AG09309 (cell line): Measurements from ENCODE around the gene DOCK2.
A peak's percentile ranks its signal among the peaks of the same experiment; 100 is the strongest.

Experiments
- DNase-seq: peaks from one replicate; pipeline ENCODE4 v3.0.0-alpha.2; 2010; ENCODE audit warnings: low read depth
- H3K4me3 ChIP-seq: 2 replicates; pipeline ENCODE4 v1.5.1; 2011; ENCODE audit warnings: mild to moderate bottlenecking, low read depth, low read length, moderate library complexity; ENCODE audit not compliant: control insufficient read depth
- TF ChIP-seq, protein P1 (sequence below): IDR thresholded peaks from 2 replicates; pipeline ENCODE4 v1.5.1; 2011; ENCODE audit warnings: mild to moderate bottlenecking, low read depth, low read length, inconsistent platforms; ENCODE audit not compliant: insufficient read depth, control insufficient read depth; ENCODE audit errors: missing control alignments

DOCK2 gene

DNA sequence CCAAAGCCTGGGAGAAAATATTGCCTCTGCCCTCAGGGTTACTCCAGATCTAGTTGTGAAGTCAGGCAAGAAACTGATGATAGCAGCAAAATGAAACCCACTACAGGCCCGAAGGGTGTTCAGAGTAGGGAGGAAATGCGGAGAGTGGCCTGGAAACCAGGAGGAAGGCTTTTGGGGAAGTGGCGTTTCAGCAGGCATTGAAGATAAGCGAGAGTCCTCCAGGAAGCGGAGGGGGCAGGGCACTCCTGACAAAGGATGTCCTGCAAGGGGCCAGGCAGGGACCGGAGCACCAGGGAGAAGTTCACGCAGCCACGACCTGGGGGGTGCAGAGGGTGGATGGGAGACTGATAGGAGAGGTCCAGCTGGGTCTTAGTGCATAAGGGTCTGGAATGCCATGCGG is 460.9 kb downstream of the DOCK2 start:
- no peak overlapping the region for H3K4me3 ChIP-seq
- DNase-seq: no peak
- TF ChIP-seq, protein P1, sequence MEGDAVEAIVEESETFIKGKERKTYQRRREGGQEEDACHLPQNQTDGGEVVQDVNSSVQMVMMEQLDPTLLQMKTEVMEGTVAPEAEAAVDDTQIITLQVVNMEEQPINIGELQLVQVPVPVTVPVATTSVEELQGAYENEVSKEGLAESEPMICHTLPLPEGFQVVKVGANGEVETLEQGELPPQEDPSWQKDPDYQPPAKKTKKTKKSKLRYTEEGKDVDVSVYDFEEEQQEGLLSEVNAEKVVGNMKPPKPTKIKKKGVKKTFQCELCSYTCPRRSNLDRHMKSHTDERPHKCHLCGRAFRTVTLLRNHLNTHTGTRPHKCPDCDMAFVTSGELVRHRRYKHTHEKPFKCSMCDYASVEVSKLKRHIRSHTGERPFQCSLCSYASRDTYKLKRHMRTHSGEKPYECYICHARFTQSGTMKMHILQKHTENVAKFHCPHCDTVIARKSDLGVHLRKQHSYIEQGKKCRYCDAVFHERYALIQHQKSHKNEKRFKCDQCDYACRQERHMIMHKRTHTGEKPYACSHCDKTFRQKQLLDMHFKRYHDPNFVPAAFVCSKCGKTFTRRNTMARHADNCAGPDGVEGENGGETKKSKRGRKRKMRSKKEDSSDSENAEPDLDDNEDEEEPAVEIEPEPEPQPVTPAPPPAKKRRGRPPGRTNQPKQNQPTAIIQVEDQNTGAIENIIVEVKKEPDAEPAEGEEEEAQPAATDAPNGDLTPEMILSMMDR: no peak

DNA sequence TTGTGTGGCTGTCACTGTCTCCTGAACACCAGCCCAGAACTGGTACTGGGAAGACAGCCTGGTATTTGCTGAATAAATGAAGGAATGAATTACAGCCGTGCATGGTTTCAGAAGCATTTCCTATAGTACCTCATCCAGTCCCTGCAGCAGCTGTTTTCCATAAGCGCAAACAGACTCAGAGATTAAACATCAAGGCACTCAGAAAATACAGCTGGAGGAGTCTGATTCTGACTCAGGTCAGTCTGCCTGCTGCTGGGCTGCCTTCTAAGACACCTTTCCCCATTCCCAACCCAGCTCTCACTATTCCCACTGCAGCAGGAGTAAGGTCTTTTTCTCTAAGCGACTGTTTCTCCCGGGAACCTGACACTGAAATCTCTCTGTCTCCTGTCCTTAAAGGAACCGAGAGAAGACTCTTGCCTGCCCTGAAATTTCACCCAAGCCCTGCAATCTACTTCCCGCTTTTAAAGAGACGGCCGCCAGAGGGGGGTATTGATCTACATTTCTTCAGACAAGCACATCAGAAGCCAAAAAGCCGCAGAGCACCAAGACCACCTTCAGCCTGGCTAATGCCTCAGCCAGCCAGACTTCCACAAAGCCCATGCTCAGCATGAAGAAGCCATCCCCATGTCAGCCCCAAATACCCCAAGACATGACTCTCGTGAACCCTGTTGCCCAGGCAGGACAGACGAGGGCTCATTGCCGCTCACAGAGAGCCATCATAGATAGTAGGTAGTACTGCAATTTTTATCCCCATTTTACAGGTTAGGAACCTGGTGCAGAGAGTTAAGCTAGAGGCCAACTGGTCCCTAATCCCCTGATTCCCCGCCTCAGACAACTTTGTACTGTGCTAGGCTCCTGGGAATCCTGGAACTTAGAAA is 463.2 kb downstream of the DOCK2 start:
- TF ChIP-seq, protein P1: peak; percentile 71

DNA sequence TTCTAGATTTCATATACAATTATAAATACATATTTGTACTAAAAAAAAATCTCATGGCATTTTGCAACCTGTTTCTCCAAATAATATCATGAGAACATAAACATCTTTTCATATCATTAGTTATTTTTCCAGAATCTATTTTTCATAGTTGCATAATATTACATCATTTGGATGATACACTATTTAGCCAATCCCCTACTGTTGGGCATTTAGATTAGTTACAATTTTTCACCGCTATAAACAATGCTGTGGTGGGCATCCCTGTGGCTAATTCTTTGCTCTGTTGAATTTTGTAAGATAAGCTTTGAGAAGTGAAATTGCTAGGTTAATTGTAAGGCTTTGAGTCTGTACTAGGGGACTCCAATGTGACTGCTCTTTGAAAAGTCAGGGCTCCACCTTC is 466.4 kb downstream of the DOCK2 start:
- no peak for DNase-seq
- TF ChIP-seq, protein P1: no peak
- no peak overlapping the region for H3K4me3 ChIP-seq

More for the DNA sequence above, 463.2 kb downstream of the DOCK2 start:
- H3K4me3 ChIP-seq: no peak overlapping the region
- DNase-seq: peak; percentile 34

DNA sequence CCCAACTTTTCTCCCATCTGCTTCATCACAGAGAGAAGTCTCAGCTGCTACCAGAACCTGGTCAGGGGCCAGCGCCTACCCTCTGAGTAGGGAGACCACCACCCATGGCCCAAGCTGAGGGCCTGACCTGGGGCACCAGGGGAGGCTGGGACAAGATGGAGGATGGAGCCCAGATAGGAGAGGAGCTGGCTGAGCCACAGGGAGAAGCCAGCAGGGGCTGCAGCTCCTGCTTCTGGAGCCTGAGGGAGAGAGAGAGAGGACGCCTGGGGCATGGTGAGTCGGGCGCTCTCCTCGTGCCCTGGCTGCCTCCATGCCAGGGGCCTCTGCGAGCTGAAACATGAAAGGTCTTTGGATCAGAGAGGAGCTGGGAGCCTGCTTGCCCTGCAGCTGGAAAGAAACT is 467.2 kb downstream of the DOCK2 start:
- no peak overlapping the region for H3K4me3 ChIP-seq
- TF ChIP-seq, protein P1: no peak
- no peak for DNase-seq

DNA sequence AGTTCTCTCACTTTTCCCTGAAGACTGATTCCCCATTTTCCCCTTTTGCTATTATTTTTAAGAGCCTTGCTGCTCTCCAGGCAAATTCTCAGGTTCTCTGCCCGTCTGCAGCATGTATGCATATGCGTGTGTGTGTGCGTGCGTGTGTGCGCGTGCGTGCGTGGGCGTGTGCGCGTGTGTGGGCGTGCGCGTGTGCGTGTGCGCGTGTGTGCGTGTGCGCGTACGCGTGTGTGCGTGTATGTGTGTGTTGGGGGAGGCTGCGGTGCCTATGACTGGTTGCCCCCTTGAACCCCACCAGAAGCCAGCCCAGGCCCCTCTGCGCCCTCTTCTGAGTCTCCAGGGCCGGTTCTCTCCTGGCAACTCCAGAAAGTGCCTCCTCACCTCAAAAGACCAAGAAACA is 467.6 kb downstream of the DOCK2 start:
- no peak for DNase-seq
- TF ChIP-seq, protein P1: no peak
- no peak overlapping the region for H3K4me3 ChIP-seq

DNA sequence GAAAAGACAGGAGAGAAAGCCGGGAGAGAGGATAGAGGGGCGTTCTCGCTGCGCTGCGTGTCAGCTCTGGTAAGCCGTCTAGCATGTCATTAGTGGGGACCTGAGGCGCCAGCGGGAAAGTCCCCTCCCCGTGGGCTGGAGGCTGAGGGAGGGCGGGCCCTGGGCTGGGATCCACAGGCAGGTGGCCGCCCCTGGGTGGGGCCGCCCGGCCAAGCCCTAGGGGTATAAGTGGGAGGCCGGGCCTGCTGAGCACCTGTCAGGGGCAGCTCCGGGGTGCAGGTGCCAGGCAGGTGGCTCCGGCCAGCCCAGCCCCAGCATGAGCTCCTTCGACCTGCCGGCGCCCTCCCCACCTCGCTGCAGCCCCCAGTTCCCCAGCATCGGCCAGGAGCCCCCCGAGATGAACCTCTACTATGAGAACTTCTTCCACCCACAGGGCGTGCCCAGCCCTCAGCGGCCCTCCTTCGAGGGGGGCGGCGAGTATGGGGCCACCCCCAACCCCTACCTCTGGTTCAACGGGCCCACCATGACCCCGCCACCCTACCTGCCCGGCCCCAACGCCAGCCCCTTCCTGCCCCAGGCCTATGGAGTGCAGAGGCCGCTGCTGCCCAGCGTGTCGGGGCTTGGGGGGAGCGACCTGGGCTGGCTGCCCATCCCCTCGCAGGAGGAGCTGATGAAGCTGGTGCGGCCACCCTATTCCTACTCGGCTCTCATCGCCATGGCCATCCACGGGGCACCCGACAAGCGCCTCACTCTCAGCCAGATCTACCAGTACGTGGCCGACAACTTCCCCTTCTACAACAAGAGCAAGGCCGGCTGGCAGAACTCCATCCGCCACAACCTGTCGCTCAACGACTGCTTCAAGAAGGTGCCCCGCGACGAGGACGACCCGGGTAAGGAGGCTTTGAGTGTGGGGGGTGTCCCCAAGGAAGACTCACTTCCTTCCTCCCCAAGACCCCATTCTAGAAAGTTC is 468.9 kb downstream of the DOCK2 start, which contains the start of gene FOXI1:
Gene FOXI1, plus strand, starts transcription at position 256 of the 970 bp plus-strand sequence. Its CDS starts 61 bp downstream, at position 317.
- DNase-seq: no peak
- no peak within 1 kb of the TSS for H3K4me3 ChIP-seq
- TF ChIP-seq, protein P1: no peak
